HEK293 (cell line): ENCODE measurements around the gene SLC35E4.

Experiments used
- CTCF ChIA-PET: fragments of 350-600 bp; formaldehyde crosslinking; extraction: SDS; loops from one replicate; lab custom pipeline; 2021; ENCODE audit warnings: antibody characterized with exemption; lab: Yijun Ruan, JAX
- POLR2A ChIA-PET: fragments of 300-600 bp; formaldehyde crosslinking; extraction: SDS; loops from one replicate; lab custom pipeline; 2020; ENCODE audit warnings: antibody characterized with exemption, inconsistent platforms; lab: Yijun Ruan, JAX
- H3K27ac ChIP-seq: fragments of 200-500 bp; sonication (Bioruptor generic); 2 replicates; pipeline ENCODE4 v1.5.1; 2014; ENCODE audit warnings: low read depth, low read length, control low read depth, inconsistent platforms; ENCODE audit errors: extremely low read depth
- H3K36me3 ChIP-seq, 2 experiments: fragments of 200-500 bp in 1 of 2; sonication (Bioruptor generic) in 1 of 2; 1 replicate in 1 of 2; 2 replicates in 1 of 2; pipeline ENCODE4 v1.5.1; 2014 to 2017; ENCODE audit warnings: inconsistent platforms in 2 of 2, low read length in 2 of 2; ENCODE audit not compliant: control insufficient read depth in 2 of 2, insufficient read depth in 1 of 2
- H3K4me1 ChIP-seq: fragments of 200-500 bp; sonication (Bioruptor generic); 2 replicates; pipeline ENCODE4 v1.5.1; 2014; ENCODE audit warnings: mild to moderate bottlenecking, low read length, inconsistent platforms; ENCODE audit not compliant: control insufficient read depth, insufficient read depth
- H3K4me3 ChIP-seq: 2 replicates; pipeline ENCODE4 v1.5.1; 2011; ENCODE audit warnings: low read depth, mild to moderate bottlenecking, control low read depth, low read length, moderate library complexity
- H3K9me3 ChIP-seq: fragments of 200-500 bp; sonication (Bioruptor generic); 2 replicates; pipeline ENCODE4 v1.5.1; 2014; ENCODE audit warnings: low read depth, low read length, inconsistent platforms; ENCODE audit not compliant: control insufficient read depth, insufficient read depth
- GLIS2 ChIP-seq: fragments of 450-650 bp; formaldehyde crosslinking; IDR thresholded peaks from 2 replicates; pipeline ENCODE4 v1.5.1; 2016; ENCODE audit warnings: missing biosample characterization, missing genetic modification characterization
- KLF8 ChIP-seq: fragments of 450-650 bp; formaldehyde crosslinking; IDR thresholded peaks from 2 replicates; pipeline ENCODE4 v1.5.1; 2016; ENCODE audit warnings: missing biosample characterization, missing genetic modification characterization
- OVOL3 ChIP-seq: fragments of 450-650 bp; formaldehyde crosslinking; IDR thresholded peaks from 2 replicates; pipeline ENCODE4 v1.5.1; 2016; ENCODE audit warnings: missing biosample characterization, missing genetic modification characterization
- PRDM1 ChIP-seq: fragments of 450-650 bp; formaldehyde crosslinking; IDR thresholded peaks from 2 replicates; pipeline ENCODE4; 2016; ENCODE audit warnings: missing biosample characterization, missing genetic modification characterization
- SCRT2 ChIP-seq: fragments of 450-650 bp; formaldehyde crosslinking; IDR thresholded peaks from 2 replicates; pipeline ENCODE4 v1.5.1; 2016; ENCODE audit warnings: missing biosample characterization, missing genetic modification characterization
- ZNF133 ChIP-seq: fragments of 450-650 bp; formaldehyde crosslinking; IDR thresholded peaks from 2 replicates; pipeline ENCODE4 v1.5.1; 2016; ENCODE audit warnings: missing biosample characterization, missing genetic modification characterization
- ZNF16 ChIP-seq: fragments of 450-650 bp; formaldehyde crosslinking; IDR thresholded peaks from 2 replicates; pipeline ENCODE4 v1.5.1; 2016; ENCODE audit warnings: low read depth, missing biosample characterization, missing genetic modification characterization
- ZNF302 ChIP-seq: fragments of 450-650 bp; formaldehyde crosslinking; IDR thresholded peaks from 2 replicates; pipeline ENCODE4 v1.5.1; 2016; ENCODE audit warnings: missing biosample characterization, missing genetic modification characterization, low read depth
- ZNF341 ChIP-seq: fragments of 450-650 bp; formaldehyde crosslinking; IDR thresholded peaks from 2 replicates; pipeline ENCODE4; 2016; ENCODE audit warnings: low read depth, missing biosample characterization, missing genetic modification characterization
- ZNF426 ChIP-seq: fragments of 450-650 bp; formaldehyde crosslinking; IDR thresholded peaks from 2 replicates; pipeline ENCODE4 v1.5.1; 2017; ENCODE audit warnings: missing biosample characterization, missing genetic modification characterization, mild to moderate bottlenecking, inconsistent platforms, moderate library complexity
- ZNF473 ChIP-seq: fragments of 450-650 bp; formaldehyde crosslinking; IDR thresholded peaks from 2 replicates; pipeline ENCODE4 v1.5.1; 2017; ENCODE audit warnings: missing biosample characterization, missing genetic modification characterization
- ZNF518A ChIP-seq: fragments of 450-650 bp; formaldehyde crosslinking; conservative IDR thresholded peaks from 2 replicates; pipeline ENCODE4 v1.5.1; 2016; ENCODE audit warnings: low read depth, missing biosample characterization, missing genetic modification characterization
- ZNF558 ChIP-seq: fragments of 450-650 bp; formaldehyde crosslinking; IDR thresholded peaks from 2 replicates; pipeline ENCODE4 v1.5.1; 2016; ENCODE audit warnings: missing biosample characterization, missing genetic modification characterization
- ZNF610 ChIP-seq: fragments of 450-650 bp; formaldehyde crosslinking; IDR thresholded peaks from 2 replicates; pipeline ENCODE4 v1.5.1; 2016; ENCODE audit warnings: missing biosample characterization, missing genetic modification characterization, borderline replicate concordance
- ZNF830 ChIP-seq: fragments of 450-650 bp; IDR thresholded peaks from 2 replicates; pipeline ENCODE4 v1.5.0; 2018; ENCODE audit warnings: missing biosample characterization, missing genetic modification characterization, low read depth, mild to moderate bottlenecking, moderate library complexity
- ZNF837 ChIP-seq: fragments of 450-650 bp; formaldehyde crosslinking; IDR thresholded peaks from 2 replicates; pipeline ENCODE4 v1.5.1; 2016; ENCODE audit warnings: missing biosample characterization, missing genetic modification characterization
- TF ChIP-seq, protein P1 (sequence below): fragments of 450-650 bp; formaldehyde crosslinking; IDR thresholded peaks from 2 replicates; pipeline ENCODE4 v1.5.1; 2016; ENCODE audit warnings: missing biosample characterization, missing genetic modification characterization
- TF ChIP-seq, protein P2 (sequence below): fragments of 450-650 bp; formaldehyde crosslinking; IDR thresholded peaks from 2 replicates; pipeline ENCODE4 v1.5.1; 2016; ENCODE audit warnings: missing biosample characterization, missing genetic modification characterization
- TF ChIP-seq, protein P3 (sequence below): fragments of 450-650 bp; formaldehyde crosslinking; IDR thresholded peaks from 2 replicates; pipeline ENCODE4 v1.5.1; 2016; ENCODE audit warnings: missing biosample characterization, missing genetic modification characterization, borderline replicate concordance

The SLC35E4 gene

DNA sequence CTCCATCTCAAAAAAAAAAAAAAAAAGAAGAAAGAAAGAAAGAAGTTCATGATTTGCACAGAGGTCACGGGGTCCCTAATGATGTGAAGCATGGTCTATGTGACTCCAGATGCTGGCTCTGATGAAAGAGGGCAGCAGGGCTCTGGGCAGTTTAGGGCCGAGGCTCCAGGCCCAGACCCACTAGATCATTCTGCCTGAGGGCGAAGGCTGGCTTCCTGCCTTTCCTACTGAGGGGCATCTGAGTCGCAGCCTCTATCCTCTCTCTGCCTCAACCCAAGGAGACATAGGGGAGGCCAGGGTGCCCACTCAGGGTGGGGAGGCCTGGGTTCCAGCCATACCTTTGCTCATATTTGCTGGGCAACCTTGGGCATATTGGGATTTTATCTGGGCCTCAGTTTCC is 4.8 kb downstream of the SLC35E4 start:
- POLR2A ChIA-PET, result interaction anchor here (0.6 kb wide), 1 partner anchor 174 kb away, joined by 3 read pairs; no protein-coding TSS in a partner anchor
- TF ChIP-seq ZNF610 (tag by site-specific recombination) (no peak), ZNF341 (no peak), ZNF426 (tag by site-specific recombination) (no peak), KLF8 (tag by site-specific recombination) (no peak), ZNF830 (tag by site-specific recombination) (no peak), ZNF473 (no peak), ZNF16 (tag by site-specific recombination) (no peak), ZNF558 (tag by site-specific recombination) (no peak), ZNF133 (no peak), ZNF837 (tag by site-specific recombination) (no peak), PRDM1 (tag by site-specific recombination) (no peak), GLIS2 (tag by site-specific recombination) (no peak), SCRT2 (no peak), OVOL3 (tag by site-specific recombination) (no peak), ZNF302 (tag by site-specific recombination) (no peak)
- TF ChIP-seq, protein P1, sequence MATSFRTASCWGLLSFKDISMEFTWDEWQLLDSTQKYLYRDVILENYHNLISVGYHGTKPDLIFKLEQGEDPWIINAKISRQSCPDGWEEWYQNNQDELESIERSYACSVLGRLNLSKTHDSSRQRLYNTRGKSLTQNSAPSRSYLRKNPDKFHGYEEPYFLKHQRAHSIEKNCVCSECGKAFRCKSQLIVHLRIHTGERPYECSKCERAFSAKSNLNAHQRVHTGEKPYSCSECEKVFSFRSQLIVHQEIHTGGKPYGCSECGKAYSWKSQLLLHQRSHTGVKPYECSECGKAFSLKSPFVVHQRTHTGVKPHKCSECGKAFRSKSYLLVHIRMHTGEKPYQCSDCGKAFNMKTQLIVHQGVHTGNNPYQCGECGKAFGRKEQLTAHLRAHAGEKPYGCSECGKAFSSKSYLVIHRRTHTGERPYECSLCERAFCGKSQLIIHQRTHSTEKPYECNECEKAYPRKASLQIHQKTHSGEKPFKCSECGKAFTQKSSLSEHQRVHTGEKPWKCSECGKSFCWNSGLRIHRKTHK, result no peak
- TF ChIP-seq, protein P2, sequence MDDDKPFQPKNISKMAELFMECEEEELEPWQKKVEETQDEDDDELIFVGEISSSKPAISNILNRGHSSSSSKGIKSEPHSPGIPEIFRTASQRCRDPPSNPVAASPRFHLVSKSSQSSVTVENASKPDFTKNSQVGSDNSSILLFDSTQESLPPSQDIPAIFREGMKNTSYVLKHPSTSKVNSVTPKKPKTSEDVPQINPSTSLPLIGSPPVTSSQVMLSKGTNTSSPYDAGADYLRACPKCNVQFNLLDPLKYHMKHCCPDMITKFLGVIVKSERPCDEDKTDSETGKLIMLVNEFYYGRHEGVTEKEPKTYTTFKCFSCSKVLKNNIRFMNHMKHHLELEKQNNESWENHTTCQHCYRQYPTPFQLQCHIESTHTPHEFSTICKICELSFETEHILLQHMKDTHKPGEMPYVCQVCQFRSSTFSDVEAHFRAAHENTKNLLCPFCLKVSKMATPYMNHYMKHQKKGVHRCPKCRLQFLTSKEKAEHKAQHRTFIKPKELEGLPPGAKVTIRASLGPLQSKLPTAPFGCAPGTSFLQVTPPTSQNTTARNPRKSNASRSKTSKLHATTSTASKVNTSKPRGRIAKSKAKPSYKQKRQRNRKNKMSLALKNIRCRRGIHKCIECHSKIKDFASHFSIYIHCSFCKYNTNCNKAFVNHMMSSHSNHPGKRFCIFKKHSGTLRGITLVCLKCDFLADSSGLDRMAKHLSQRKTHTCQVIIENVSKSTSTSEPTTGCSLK (tag by site-specific recombination), result no peak
- CTCF ChIA-PET, result interaction anchor here (0.6 kb wide), 1 partner anchor 41 kb away, joined by 5 read pairs; no protein-coding TSS in a partner anchor

DNA sequence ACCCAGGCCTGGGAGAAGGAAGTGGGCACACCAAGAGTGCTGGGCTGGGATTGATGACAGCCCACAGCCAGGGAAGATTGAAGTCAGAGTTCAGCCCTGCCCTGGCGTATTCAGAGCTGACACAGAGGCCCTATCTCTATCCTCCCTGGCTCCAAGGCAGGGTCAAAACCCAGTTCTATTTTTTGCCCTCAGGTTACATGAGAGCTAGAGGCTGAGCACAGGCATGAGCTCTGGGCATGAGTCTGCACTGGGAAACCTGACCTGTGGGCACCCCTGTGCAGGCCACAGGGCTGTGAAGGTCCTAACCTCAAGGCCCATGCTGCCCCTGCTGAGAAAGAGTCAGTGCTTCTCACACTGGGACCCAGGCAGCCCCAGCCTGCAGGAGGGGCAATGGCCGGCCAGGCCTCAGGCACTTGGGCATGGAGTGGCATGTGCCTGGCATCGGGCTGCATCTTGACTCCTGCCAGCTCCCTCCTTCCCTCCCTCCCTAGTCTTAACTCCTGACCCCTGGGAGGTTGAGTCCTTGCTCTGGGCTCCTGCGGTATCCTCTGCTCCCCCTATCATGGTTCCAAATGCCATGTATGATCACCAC is 5.4 kb downstream of the SLC35E4 start:
- H3K4me1 ChIP-seq, result peaks cover 3% of the 10 kb centered on the region
- no peak for TF ChIP-seq ZNF518A
- TF ChIP-seq, protein P3, sequence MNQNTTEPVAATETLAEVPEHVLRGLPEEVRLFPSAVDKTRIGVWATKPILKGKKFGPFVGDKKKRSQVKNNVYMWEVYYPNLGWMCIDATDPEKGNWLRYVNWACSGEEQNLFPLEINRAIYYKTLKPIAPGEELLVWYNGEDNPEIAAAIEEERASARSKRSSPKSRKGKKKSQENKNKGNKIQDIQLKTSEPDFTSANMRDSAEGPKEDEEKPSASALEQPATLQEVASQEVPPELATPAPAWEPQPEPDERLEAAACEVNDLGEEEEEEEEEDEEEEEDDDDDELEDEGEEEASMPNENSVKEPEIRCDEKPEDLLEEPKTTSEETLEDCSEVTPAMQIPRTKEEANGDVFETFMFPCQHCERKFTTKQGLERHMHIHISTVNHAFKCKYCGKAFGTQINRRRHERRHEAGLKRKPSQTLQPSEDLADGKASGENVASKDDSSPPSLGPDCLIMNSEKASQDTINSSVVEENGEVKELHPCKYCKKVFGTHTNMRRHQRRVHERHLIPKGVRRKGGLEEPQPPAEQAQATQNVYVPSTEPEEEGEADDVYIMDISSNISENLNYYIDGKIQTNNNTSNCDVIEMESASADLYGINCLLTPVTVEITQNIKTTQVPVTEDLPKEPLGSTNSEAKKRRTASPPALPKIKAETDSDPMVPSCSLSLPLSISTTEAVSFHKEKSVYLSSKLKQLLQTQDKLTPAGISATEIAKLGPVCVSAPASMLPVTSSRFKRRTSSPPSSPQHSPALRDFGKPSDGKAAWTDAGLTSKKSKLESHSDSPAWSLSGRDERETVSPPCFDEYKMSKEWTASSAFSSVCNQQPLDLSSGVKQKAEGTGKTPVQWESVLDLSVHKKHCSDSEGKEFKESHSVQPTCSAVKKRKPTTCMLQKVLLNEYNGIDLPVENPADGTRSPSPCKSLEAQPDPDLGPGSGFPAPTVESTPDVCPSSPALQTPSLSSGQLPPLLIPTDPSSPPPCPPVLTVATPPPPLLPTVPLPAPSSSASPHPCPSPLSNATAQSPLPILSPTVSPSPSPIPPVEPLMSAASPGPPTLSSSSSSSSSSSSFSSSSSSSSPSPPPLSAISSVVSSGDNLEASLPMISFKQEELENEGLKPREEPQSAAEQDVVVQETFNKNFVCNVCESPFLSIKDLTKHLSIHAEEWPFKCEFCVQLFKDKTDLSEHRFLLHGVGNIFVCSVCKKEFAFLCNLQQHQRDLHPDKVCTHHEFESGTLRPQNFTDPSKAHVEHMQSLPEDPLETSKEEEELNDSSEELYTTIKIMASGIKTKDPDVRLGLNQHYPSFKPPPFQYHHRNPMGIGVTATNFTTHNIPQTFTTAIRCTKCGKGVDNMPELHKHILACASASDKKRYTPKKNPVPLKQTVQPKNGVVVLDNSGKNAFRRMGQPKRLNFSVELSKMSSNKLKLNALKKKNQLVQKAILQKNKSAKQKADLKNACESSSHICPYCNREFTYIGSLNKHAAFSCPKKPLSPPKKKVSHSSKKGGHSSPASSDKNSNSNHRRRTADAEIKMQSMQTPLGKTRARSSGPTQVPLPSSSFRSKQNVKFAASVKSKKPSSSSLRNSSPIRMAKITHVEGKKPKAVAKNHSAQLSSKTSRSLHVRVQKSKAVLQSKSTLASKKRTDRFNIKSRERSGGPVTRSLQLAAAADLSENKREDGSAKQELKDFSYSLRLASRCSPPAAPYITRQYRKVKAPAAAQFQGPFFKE (tag by site-specific recombination), result no peak
- TF ChIP-seq, all 188 proteins: peak for 0
- H3K27ac ChIP-seq, result no peak overlapping the region
- CTCF ChIA-PET, result no interaction called here
- H3K4me3 ChIP-seq, result no peak overlapping the region
- no peaks in the 10 kb centered on the region for H3K36me3 ChIP-seq
- POLR2A ChIA-PET, result no interaction called here
- H3K9me3 ChIP-seq, result no peaks in the 10 kb centered on the region

More for the DNA sequence above, 4.8 kb downstream of the SLC35E4 start:
- Histone ChIP-seq H3K27ac (no peak overlapping the region), H3K4me3 (no peak overlapping the region), H3K4me1 (peaks cover 4% of the 10 kb centered on the region), H3K9me3 (no peaks in the 10 kb centered on the region), H3K36me3 (no peaks in the 10 kb centered on the region)
